GM18951 (cell line): ENCODE measurements around the gene MYO9A.
"Not testable (repeated sequence)": the region's sequence is repeated elsewhere in the genome, so short reads cannot be mapped to it uniquely, and the experiment has no call there.

ENCODE experiments used
- POLR2A ChIP-seq: IDR thresholded peaks from 4 replicates; pipeline ENCODE4 v1.6.1; 2011; ENCODE audit warnings: mild to moderate bottlenecking; ENCODE audit not compliant: insufficient read length, insufficient read depth; ENCODE audit errors: extremely low read depth
- in situ Hi-C: fragments of 300-500 bp; cut with MboI; formaldehyde crosslinking; loops from one replicate; pipeline ENCODE4 v1.12.0; 2022; ENCODE audit warnings: low sequenced_read_pairs, mixed read lengths, inconsistent platforms; ENCODE audit not compliant: unreplicated experiment

Gene MYO9A

DNA sequence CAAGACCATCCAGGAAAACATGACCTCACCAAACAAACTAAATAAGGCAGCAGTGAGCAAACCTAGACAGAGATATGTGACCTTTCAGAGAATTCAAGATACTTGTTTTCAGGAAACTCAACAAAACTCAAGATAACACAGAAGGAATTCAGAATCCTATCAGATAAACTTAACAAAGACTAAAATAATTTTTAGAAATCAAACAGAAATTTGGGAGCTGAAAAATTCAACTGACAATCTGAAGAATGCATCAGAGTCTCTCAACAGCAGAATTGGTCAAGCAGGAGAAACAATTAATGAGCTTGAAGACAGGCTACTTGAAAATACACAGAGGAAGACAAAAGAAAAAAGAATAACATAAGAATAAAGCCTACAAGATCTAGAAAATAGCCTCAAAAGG, 55.6 kb downstream of the MYO9A start:
- in situ Hi-C loops, result no loop called here
- no peak for TF ChIP-seq POLR2A

DNA sequence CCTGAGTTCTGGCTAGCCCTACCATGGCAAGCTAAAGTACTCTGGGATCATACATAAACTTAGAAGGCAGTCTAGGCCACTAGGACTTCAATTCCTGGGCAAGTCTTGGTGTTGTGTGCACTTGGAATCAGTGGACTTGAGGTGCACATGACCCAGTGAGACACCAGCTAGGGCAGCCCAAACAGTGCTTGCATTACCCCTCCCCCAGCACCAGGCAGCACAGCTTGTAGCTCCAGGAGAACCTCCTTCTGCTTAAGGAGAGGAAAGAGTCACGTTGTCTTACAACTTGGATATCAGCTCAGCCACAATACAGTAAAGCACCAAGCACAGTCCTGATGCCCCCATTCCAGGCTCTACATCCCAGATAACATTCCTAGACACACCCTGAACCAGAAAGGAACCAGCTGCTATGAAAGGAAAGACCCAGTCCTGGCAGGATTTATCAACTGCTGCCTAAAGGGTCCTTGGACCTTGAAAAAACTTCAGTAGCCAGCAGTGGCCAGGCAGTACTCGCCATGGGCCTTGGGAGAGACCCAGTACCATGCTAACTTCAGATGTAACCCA, 57.2 kb downstream of the MYO9A start:
- in situ Hi-C loops, result no loop called here
- TF ChIP-seq POLR2A, result no peak

DNA sequence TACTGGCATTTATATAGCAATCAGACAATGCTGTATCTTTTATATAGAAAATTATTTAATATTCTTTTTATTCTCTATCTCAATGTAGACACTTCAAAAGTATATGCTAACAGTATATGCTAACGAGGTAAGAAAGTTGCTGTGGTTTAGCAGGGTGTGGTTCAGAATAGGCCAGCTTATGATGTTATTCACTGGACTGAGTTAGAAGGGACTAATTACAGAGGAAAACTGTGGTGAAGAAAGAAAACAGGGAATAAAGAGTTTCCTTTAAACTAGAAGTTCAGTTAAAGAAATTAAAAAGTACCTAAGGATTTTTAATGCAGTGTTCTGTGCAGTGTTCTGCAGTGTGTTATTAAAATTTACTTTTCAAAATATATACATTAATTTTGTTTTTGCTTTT, 59.4 kb downstream of the MYO9A start:
- in situ Hi-C loops, result no loop called here
- no peak for TF ChIP-seq POLR2A

DNA sequence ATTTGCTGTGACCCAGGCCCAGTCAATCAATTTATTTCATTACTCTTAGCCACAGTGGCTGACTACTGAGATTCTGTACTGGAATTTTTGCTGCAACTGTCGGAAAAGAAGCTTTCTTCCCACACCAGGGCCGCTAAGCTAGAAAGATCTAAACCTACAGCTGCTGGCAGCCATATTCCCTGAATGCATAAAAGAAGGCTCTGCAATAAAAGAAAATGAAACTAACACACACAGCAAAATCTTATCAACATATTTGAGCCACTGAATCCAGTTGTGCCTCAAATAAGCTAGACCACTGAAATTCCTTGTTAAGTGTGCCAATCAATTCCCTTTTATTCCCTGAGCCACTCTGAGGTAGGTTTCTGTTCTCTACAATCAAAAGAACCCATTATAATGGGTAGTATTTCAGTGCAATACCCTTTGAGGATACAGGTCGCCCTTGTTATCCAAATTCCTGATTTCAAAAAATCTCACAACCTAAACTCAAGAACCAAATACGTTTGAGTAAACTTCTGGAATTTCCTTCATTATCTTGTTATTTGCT, 60.3 kb downstream of the MYO9A start:
- no peak for TF ChIP-seq POLR2A
- in situ Hi-C loops, result no loop called here

DNA sequence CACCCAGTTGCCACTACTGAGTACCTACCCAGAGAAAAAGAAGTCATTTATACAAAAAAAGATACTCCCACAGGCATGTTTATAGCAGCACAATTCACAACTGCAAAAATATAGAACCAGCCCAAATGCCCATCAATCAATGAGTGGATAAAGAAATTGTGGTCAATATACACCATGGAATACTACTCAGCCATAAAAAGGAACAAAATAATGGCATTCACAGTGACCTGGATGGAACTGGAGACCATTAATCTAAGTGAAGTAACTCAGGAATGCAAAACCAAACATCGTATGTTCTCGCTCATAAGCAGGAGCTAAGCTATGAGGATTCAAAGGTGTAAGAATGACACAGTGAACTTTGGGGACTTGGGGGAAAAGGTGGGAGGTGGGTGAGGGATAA, 61.7 kb downstream of the MYO9A start:
- in situ Hi-C loops, result not testable (repeated sequence)

DNA sequence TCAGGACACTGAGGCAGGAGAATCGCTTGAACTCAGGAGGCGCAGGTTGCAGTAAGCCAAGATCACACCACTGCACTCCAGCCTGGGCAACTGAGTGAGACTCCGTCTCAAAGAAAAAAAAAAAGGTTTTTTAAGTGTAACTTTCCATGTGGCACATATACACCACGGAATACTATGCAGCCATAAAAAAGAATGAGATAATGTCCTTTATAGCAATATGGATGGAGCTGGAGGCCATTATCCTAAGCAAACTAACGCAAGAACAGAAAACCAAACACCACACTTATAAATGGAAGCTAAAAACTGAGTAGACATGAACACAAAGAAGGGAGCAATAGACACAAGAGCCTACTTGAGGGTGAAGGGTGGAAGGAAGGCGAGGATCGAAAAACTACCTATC, 64.7 kb downstream of the MYO9A start:
- in situ Hi-C loops, result not testable (repeated sequence)

DNA sequence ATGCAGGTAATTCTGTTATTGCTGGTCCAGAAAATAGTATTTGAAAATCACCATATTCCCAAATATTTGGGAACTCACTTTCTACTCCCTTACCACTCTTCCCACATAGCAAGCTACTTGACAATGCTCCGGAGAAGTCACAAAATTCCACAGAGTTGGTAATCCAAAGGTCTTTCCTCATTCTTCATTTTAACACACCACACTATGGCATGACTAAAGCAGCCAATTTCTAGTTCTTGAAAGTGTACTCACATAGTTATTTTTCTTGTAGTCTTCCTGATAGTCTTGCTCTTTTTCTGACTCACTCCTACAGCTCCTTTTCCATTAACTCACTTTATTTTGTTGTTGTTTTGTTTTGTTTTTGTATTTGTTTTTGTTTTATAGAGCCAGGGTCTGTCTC, 67.2 kb downstream of the MYO9A start:
- TF ChIP-seq POLR2A, result no peak
- in situ Hi-C loops, result no loop called here

DNA sequence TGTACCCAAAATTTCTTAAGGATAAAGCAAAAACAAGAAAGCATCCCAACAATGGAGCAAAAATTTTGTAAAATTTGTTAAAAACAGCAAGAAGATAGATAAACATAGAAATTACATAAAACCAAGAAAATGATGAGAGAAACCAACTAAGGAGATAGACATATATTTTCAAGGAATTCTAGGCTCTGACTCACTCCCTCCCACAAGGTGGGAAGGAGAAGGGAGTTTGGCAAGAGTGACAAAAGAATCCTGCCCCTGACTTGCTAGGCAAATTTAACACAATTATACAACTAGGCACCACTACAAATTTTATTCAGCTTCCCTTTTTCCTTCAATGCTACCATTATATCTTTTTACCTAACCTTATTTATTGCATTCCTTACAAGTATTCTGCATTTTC, 70.9 kb downstream of the MYO9A start:
- in situ Hi-C loops, result no loop called here

DNA sequence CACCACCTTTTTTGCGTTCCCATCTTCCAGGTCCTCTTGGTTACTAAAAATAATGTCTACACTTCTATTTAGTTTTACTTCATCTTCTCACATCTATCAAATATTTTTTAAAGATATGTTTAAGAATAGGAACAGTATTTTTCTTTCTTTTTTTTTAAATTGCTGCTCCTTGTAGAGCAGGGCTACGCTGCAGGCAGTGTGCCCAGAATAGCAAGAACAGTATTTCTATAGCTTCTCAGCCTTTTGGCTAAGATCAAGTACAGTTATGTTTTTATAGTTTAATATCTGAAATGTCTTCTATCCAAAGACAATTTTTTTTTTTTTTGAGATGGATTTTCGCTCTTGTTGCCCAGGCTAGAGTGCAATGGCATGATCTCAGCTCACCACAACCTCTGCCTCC, 73.0 kb downstream of the MYO9A start:
- in situ Hi-C loops, result no loop called here
- no peak for TF ChIP-seq POLR2A

More for the DNA sequence above, 70.9 kb downstream of the MYO9A start:
- TF ChIP-seq POLR2A, result no peak

DNA sequence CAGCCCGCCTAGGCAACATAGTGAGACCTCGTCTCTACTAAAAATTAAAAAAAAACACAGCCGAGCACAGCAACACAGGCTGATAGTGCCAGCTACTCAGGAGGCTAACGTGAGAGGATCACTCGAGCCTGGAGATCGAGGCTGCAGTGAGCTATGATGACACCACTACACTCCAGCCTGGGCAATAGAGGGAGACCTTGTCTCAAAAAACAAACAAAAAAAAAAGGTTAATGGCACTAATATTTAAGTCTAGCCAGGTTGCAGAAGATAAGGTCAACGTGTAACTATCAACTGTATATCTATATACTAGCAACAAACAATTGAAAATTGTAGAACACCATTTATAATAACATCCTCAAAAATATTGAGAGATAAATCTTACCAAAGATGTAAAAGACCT, 75.1 kb downstream of the MYO9A start:
- TF ChIP-seq POLR2A, result no peak
- in situ Hi-C loops, result no loop called here

DNA sequence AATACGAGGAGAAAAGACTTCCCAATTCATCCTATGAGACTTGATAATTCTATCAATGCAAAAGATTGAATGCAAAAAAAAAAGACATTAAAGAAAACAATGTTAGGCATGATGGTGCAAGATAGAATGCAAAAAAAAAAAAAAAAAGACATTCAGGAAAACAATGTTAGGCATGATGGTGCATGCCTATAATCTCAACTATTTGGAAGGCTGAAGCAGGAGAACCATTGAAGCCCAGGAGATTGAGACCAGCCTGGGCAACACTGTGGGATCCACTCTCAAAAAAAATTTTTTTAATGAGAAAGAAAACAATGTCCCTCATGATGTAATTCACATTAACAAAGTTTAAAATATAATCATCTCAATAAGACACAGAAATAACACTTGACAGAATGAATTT, 75.9 kb downstream of the MYO9A start:
- in situ Hi-C loops, result no loop called here
- TF ChIP-seq POLR2A, result no peak

DNA sequence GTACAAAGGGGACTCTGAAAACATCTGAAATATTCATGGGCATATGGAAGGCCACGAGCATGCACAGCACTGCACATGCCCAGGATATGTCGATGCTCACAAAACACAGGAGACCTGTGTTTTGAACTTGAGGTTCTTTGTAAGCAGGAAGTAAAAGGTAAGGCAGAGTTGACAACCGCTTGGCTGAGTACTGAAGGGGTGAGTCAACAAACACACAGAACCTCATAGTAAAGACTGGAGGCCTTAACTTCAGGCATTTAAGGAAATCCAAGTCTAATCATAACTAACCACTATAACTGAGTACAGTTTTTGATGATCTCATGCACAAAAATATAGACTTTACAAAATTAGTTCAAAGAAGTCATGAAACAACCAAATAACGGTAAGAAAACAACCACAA, 80.6 kb downstream of the MYO9A start:
- no peak for TF ChIP-seq POLR2A
- in situ Hi-C loops, result no loop called here

DNA sequence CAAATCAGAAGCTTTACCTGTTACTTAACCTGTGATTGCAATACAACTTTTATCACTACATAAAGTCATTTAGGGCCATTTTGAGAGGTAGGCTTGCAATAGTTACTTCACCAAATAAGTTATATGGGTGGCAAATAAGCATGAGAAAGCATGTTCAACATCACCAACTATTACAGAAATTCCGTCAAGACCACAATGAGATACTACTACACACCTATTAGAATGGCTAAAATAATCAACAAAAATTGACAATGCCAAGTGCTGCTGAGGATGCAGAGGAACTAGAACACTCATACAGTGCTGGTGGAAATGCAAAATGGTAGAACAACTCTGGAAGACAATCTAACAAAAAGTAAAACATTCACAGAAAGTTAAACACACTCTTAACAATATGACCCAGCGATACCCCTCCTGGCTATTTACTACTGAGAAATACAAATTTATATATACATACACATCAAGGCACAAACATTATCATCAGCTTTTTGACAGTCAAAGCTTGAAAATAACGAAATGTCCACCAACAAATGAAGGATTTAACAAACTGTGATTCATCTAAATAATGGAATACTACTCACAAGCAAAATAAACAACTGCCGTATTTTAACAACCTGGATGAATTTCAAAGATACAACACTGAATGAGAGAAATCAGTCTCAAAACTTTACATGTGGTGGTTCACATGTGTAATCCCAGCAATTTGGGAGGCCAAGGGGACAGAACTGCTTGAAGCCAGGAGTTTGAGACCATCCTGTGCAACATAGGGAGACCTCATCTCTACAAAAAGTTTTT, 82.9 kb downstream of the MYO9A start:
- in situ Hi-C loops, result no loop called here
- TF ChIP-seq POLR2A, result no peak

DNA sequence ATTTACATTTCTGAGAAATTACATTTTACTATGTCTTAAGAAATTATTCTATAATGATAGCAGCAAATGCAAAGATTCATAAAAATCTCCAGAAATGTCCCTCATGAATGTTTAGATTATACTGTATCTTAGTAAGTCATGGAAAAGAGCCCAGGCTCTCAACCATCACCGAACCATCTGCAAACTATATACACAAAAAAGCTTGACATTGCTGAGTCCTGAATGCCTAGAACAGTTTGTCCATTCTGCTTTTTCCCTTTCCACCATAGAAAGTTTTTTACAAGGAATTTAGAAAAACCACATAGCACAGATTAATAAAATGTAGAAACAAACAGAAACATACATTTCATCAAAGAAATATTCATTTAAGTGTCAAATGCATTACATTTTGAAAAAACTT, 83.6 kb downstream of the MYO9A start:
- in situ Hi-C loops, result no loop called here
- TF ChIP-seq POLR2A, result no peak
